GM18858 (cell line): ENCODE results near the gene IKBKE.

ENCODE experiments used
- ATAC-seq: cut with Tn5 transposase; IDR thresholded peaks from one replicate; pipeline ENCODE4 v1.9.1; 2021; ENCODE audit not compliant: unreplicated experiment

IKBKE gene

DNA sequence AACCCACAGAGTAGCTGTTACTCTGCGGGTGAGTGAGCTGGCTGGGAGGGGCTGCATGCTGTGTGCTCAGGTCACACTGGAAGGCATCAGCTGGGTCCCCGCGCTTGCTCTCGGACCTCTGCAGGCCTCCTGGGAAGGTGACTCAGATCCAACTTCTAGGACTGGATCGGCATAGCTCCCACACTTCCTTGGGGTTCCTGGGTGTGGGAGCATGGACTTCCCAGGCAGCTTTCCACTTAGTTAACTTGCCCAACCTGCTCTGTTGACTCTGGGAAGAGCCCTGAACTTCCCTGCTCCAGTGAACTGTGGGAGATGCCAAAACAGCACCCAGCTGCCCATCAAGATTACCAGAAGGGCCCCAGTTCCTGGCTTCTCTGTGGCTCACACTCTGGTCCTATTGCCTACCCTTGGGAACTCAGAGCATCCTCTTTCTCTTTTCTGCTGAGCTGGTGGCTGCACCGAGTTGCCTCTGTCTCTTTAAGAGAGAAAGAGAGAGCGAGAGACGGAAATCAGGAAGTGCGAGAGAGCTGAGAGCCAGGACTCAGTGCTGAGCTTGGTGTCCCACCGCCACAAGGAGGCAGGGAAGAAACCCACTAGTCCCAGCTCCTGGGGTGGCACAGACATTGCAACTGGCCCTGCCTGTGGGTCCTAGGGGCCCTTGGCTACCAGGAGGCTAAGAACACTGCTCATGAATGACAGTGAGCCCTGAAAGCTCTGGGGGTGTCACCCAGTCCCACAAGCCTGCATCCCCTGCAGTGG is at the start of gene IKBKE:
Gene IKBKE (plus strand): TSS at position 544 of the 759 bp plus-strand sequence. CDS start 2,752 bp downstream, outside the sequence.
- ATAC-seq: peak; percentile 44

DNA sequence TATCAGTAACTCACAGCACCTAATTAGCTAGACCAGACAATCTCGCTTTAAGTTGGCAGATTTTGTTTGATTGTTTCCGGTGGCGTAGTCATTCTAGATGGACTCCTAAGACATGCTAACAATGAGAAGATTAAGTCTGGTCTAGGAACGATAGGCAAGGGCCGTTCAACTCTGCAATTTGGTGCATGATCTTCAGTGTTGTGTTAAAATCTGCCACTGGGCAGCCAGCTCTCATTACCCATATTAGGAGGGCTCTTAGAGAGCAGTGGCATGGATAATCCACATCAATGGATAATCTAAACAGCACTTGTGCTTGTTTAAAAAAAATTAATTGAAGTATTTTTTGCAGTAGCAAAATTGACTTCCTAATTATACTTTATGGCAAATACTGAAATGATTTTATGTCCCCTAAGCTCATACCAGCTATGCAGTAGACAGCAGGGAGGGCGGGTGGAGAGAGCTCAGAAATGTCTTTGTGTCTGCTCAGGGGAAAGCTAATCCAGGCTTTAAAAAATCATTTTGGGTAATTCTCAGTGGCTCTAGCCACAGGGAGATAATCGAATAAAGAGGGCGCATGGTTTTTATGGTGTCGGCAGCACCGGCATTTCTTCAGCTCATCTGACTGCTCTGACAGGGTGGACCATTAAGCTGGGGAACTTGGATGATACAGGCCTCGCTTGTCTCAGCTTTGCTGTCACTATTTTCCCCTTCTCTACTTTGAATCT is 48.5 kb upstream of the IKBKE start:
- ATAC-seq: no peak

DNA sequence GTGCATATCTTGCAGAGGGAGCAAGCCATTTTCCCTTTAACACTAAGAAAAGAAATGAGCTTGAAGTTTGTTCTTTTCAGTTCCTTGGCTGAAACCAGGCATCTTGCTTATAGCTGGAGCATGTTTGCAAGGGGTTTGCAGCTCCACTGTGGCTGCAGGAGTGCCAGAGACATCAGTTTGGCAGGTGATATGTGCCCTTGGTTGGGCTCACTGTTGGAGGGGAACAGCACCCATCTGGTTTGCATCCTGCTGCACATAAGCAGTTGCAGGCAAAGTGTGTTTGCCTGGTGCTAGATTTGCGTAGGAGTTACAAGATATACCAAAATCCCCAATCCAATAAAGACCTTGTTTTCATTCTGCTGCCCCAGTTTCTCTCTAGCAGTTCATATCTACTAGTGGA is 47.8 kb upstream of the IKBKE start:
- no peak for ATAC-seq

DNA sequence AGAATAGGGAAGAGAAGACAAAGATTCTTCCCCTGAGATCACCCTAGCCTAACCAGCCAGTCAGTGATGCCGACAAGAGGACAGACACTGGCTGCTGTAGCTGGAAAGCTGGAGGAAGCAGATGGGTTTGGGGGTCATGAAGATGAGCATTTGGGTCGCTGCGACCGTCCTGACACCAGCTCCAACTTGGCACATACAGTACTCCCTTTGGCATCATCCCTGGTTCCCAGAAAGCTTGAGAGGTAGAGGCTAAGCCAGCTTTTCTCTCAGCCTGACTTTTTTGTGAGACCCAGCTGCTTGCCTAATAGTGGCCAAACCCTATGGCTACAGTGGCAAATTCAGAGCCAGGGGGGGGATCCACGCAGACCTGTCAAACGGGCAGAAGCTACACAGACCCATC is 43.0 kb upstream of the IKBKE start:
- no peak for ATAC-seq

DNA sequence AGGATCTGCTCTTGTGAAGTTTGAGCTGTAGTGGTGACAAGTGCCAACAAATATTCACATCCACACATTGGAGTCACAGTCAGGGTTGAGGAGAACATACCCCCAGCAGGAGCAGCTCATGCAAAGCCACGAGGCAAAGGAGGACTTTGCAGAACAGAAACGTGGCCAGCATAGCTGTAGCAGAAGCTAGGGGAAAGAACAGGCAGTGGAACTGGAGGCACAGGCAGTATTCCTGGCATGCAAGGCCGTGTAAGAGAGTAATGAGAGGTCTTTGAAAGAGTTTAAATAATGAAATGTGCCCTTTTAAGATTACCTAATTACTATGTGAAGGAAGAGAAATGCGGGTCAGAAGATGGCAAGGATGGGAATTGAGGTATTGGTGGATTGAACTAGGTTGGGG is 40.9 kb upstream of the IKBKE start:
- no peak for ATAC-seq

DNA sequence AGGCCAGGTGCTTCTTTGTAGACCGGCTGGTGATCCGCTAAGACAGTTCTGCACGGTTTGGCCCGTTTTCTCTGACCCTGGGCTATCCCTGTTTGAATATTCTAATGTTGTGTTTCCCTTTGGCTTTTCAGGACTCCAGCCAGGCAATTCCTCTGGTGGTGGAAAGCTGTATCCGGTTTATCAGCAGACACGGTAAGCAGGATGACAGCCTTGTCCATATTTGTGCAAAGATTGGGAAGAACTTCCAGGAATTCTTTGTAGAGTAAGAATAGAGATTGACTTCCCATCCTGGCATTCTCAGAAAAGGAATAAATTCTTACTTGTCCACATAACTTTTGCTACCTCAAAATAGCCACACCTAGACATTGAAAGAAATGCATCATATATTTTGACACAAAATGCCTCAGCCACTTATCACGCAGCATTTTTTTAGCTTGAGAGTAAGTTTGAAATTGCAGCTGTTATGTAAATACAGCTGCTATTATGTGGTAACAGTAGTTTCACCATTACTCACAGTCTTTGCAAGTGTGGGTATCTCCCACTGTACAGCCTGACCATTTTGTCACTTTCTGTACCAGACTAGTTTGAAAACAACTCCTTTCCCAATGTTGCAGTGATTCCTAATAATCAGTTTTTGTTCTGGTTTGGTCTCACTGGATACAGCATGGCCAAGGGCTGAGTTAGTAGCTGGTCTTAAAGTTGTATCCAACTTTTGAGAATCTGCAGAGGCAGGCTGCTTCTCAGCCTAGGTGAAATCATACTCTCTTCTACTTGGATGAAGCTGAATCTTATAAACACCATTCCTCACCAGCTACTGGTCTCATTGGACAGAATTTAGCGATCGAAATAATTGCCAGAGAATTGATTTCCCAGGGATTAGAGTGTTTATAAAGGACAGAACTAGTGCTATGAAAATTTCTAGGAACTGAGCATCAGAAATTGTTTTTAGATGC is 40.0 kb upstream of the IKBKE start:
- ATAC-seq: peak; percentile 95

DNA sequence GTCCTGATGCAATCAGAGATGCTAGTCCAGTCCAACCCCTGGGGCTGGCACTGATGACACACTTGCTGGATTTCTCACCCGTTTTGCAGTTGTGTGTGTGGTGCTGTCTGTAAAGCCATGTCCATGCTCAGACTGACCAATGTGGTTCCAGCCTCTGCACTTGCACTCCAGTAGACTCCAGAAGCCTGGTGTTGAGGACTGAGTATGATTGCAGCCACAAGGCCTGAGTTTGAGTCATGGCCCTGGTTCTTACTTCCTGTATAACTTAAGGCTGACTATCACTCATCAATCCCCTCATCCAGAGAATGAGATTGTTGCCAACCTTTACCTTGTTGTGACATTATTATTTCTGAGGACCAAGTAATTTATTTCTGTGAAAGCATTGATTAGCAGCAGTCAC is 34.8 kb upstream of the IKBKE start:
- ATAC-seq: no peak

DNA sequence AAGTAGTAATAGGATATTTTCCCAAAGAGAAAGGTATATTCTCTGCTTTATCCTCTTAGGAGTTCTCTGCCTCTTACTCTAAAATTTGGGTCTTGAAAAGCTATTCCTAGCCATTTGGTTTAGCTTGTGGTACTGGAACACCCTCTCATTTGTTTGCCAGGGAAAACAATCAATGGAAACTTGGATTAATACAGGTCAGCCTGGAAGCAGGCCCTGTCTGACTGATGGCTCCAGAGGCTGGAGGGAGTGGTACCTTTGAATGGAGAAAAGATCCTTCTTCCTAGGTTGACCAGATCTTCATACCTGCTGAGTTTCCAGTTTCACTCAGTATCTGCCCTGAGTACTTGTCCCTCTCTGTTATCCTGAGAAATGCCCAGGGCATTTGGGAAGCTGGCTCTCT is 31.7 kb upstream of the IKBKE start:
- no peak for ATAC-seq

DNA sequence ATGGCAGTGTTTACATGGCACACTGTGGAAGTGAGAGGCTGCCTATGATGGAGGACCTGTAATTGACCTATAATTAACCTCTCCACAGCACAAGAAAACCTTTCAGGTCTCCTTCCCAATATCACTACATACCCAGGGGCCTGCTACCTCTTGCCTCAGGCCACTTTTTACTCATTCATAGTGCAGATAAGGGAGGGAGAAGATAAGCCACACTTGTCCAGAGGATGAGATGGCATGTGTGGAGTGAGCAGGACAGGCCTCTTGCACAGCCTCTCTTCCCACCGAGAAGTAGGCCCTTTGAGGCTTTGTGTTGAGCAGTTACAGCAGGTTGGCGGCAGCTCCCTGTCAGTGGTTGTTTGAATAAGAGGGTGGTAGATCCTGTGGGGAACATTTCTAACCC is 31.1 kb upstream of the IKBKE start:
- no peak for ATAC-seq

DNA sequence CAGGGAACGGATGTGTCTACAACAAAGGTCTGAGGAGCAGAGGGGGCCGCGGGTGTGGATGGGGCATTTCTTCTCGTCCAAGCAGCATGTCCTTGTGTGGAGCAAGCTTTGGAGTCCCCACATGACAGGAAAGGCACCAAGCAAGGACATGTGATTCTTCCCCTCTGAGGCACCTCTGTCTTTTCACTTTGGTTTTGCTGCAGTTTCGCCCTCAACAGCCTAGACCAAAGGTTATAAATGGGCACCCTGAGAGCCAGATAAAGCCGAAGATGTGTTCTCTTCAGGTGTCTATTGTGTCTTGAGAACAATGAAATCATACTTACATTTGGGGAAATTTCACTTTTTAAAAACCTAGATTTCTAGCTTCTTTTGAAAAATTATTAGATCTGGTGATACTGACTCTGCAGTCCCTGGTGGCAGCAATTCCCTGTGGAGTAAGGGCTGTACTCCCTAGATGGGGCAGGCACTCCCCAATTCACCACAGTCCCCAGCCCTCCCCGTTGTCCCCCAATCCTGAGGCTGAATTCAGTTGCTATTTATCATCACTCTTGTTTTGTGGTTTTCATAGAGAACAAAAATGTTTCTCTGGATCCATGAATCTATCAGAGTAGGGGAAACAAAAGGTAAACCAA is 28.8 kb upstream of the IKBKE start:
- no peak for ATAC-seq

DNA sequence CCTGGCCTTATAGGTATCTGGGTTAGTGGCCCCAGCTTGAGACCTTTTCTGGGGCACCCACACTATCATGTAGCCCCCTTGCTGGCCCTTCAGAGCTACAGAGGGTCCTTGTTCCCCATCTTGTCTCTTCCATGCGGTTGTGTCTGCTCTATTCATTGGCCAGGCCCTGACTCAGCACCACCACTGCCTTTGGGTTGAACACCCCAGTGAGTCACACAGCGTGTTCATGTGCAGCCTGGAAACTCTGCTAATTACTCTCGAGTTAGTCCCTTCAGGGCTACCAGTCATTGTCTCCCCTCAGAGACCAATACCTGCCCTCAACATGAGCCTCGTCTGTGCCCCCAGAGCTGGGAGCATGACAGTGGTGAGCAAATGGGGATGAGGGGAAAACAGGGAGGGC is 28.2 kb upstream of the IKBKE start:
- no peak for ATAC-seq

DNA sequence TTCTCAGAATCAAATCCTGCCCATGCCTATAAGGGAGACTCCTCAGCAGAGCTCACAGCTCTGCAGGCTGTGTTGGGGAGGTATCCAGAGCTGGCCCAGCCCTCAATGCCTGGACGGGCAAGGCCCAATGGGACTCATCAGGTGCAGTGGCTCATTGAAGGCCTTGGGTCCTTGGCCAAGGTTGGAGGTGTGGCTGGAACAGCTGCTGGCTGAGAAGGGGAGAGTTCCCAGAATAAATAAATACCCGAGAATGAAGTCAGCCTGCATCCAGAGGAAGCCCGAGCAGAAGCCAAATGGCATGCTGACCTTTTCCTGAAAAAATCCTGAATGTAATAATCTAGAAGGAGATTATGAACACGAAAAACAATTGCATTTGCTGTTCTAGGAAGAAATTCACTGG is 25.2 kb upstream of the IKBKE start:
- no peak for ATAC-seq

DNA sequence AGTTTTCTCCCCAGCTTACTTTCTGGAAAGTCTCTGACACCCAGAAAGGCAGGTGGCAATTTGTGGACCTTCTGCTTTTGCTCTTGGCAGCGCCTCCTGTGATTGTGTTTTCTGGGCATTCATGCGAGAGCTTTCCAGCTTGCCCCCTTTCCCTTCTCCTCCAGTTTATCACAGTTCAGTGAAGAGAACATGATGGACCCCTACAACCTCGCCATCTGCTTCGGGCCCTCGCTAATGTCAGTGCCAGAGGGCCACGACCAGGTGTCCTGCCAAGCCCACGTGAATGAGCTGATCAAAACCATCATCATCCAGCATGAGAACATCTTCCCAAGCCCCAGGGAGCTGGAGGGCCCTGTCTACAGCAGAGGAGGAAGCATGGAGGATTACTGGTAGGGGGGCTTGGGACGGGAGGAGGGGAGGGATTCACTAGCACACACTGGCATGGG is 24.3 kb upstream of the IKBKE start:
- ATAC-seq: no peak

DNA sequence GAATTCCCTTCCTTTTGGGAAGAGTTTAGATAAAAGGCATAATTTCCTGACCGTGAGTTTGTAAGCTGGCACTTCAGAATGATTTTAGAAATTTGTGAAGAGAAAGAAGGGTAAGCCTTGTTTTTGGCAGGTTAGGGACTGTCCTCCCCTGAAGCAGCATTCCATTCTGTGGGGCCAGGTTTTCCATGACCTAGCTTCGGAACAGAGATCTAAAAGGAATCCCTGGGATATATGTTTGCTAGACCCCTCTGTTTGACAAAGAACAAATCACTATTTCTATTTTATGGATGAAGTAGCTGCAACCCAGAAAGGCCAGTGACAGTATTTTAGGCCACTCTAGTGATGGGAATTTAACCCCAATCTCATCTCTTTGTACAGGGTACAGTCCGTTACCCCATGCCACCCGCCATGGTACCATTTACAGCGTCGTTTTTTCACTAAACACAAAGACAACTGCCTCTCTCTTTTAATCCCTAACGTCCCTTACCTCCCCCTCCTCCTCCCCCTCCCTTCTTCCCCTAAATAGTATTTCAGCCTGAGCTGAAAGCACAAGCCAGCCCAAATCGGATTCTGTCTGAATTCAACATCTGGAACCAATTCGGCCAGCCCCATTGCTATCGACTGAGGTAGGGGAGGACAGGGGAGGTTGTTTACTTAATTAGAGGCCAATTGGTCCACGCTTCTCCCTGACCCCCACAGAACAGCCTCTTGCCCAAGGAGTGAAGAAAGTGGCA is 23.4 kb upstream of the IKBKE start:
- no peak for ATAC-seq

DNA sequence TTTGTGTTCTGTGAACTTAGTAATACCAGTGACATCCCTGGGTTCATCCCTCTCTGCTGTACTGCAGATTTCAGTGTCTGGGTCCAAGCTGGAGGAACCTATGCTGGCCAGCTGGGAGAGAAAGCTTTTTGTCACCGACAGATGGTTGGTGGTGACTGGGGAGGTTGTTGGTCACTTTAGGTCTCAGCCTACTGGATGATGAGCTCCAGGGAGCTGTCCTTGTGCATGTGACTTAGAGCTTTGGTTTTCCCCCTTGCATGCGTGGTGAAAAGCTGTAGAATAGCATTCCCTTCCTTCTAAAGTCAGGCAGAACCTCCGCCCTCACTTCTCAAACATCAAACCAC is 22.9 kb upstream of the IKBKE start:
- no peak for ATAC-seq

DNA sequence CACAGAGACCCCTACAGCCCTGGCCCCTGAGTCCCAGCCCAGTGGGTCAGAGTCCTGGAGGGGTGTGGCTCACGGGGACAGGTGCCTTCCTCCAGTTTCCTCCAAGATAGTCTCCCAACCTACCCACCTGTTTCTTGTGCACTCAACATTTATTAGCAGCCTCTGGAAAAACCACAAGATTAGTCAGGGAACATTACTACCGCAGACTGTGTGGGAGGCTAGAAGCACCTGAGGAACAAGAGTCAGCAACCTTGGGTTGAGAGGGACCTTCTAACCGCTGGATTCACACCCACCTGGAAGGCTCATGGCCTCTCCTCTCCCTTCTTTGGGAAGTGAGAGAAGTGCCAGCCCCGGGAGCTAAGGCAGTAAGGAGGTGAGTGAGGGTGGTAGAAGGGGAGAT is 22.5 kb upstream of the IKBKE start:
- no peak for ATAC-seq

DNA sequence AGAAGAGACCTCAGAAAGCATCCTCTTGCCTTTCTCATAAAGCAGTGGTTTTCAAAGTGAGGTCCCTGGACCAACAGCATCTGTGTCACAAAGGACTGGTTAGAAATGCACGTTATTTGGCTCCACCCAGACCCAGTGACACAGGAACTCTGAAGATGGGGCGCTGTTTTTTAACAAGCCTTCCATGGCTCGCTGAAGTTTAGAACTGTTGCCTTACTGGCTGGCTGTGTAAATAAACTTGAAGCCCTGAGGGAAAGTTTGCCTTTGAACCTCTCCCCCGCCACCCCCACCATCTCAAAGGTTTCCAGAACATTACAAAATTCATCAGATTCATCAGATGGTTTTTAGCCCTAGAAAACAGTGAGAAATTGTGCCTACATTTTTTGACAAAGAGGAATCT is 21.8 kb upstream of the IKBKE start:
- ATAC-seq: no peak

DNA sequence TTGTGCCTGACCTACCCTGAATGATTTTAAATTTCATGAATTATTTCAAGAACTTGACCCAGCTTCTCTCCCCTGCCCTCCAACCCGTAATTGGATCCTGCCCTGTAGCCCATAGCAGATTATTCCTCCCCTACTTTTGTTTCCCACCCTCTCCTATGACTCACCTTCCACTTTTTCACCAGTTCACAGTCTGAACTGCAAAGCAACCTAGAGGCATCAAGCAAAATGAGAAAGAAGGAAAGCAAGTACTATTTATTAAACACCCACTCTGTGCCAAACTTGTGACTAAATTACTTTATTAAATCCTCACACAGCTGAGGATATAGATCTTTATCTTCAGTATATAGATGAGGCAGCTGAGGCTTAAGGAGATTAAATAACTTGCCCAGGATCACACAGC is 20.7 kb upstream of the IKBKE start:
- ATAC-seq: no peak

DNA sequence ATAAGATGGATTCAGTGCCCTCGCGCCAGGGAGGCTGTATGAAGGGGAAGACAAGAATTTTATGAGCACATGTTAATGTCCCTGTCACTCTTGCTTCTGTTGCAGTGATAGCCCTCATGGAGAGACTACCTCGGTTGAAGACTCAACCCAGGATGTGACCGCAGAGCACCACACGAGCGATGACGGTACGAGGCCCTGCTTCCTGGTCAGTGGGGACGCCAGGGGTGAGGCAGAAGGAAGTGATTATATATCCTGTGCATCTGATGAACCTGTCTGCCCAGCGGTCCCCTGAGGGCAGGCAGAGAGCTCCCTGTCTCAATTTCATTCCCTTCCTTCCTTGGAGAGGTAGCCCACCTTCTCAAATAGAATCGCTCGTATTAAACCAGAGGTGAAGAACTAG is 20.0 kb upstream of the IKBKE start:
- ATAC-seq: no peak

DNA sequence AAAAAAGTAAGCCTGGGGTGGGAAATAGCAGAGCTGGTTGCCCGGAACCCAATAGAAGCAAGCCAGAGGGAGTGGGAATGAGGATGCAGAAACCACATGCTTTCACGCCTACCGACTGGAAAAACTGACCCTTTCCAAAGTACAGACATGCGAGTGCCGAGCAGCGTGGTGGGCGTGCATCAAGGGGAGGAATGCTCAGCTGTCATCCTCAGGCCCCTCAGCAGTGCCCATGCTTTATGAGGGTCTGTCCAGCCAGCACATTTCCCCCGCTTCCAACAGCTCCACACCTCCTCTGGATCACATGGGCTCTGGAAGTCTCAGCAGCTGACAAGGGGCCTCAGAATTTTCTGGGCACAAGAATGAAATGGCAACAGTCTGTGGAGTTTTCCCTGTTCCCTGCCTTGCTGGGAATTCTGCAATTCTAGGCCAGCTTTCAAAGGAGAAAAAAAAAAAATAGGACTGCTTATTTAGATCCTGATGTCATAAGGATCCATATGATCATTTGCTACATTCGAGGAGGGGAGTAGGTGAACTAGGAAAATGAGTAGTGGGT is 19.1 kb upstream of the IKBKE start:
- ATAC-seq: no peak
